ENCODE results near the gene ATF6.

ATF6 gene

DNA sequence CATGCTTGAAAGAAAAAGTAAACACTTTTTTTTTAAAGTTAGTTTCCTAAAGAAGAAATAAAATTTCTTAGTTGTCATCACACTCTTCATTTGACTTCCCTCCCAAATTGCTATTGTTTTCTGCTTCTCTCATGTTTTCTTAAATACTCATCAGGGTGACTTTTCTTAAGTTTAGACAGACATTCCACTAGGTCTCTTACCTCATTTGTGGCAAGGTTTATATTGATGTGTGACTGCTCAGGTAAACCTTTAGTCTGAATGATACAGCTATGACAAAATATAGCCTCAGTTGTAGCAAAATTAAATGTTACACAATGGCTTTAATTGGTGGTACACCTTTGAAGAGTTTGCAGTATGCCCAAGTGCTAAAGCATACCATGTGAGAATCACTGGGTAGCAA, 78.6 kb downstream of the ATF6 start:
- TF ChIP-seq, protein P1, sequence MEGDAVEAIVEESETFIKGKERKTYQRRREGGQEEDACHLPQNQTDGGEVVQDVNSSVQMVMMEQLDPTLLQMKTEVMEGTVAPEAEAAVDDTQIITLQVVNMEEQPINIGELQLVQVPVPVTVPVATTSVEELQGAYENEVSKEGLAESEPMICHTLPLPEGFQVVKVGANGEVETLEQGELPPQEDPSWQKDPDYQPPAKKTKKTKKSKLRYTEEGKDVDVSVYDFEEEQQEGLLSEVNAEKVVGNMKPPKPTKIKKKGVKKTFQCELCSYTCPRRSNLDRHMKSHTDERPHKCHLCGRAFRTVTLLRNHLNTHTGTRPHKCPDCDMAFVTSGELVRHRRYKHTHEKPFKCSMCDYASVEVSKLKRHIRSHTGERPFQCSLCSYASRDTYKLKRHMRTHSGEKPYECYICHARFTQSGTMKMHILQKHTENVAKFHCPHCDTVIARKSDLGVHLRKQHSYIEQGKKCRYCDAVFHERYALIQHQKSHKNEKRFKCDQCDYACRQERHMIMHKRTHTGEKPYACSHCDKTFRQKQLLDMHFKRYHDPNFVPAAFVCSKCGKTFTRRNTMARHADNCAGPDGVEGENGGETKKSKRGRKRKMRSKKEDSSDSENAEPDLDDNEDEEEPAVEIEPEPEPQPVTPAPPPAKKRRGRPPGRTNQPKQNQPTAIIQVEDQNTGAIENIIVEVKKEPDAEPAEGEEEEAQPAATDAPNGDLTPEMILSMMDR (IDR thresholded peaks at IDR 0.05; ENCODE audit: borderline replicate concordance, insufficient read depth, low read depth, low read length) = no peak
- no peak overlapping the region for H3K4me3 ChIP-seq (ENCODE audit: low read depth, low read length)

DNA sequence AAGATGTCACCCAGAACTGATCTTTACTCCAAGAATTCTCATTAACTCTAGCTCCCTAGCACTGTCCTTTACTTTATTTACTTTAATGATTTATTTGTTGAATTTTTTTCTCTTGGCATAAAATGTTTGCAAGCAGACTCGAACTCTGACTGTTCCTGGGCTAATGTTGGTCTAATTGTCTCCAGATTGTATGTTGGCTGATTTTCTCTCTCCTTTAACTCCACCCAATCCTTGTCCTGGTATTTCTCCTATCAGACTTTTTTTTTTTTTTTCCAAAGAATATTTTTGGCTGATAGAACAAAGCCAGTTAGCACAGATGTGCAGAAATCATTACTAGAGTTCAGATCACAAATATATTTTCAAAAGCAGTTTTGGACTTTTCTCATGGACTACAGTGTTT, 82.6 kb downstream of the ATF6 start:
- TF ChIP-seq, protein P1 (IDR thresholded peaks at IDR 0.05; ENCODE audit: borderline replicate concordance, insufficient read depth, low read depth, low read length) = no peak
- H3K4me3 ChIP-seq (ENCODE audit: low read depth, low read length) = no peak overlapping the region

DNA sequence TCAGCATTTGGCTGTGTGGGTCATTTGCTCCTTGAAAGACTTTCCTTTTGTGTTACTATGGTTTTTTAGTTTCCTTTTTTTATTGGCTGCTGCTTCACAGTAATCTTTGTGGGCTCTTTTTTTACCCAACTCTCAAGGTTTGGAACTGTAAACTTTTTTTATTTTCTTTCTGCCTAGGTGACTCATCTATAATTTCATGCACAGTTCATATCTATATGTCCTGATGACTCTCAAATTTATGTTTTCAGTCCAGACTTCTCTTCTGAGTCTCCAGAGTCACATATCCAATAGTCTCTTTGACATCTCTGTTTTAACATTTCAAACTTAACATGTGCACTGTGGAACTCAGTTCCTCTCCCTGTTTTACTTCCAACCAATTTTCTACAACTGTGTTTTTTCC, 83.4 kb downstream of the ATF6 start:
- TF ChIP-seq, protein P1 (IDR thresholded peaks at IDR 0.05; ENCODE audit: borderline replicate concordance, insufficient read depth, low read depth, low read length) = no peak
- H3K4me3 ChIP-seq (ENCODE audit: low read depth, low read length) = no peak overlapping the region

DNA sequence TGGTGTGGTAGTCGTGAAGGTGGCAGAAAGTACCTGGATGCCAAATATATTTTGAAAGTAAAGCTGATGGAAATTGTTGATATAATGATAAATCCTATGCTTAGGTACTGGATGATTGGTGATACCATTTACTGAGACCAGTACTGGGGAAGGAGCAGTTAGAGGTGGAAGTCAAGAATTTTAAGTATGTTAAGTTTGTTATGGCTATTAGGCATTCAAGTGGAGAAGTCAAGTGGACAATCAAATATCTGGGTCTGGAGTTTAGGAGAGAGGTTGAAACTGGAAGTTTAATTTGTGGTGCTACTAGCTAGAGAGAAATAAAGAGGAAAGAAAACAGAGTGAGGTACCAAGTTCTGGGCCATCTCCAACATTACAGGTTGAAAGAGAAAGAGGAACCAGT, 89.1 kb downstream of the ATF6 start:
- no peak overlapping the region for H3K4me3 ChIP-seq (ENCODE audit: low read depth, low read length)
- TF ChIP-seq, protein P1 (IDR thresholded peaks at IDR 0.05; ENCODE audit: borderline replicate concordance, insufficient read depth, low read depth, low read length) = no peak

DNA sequence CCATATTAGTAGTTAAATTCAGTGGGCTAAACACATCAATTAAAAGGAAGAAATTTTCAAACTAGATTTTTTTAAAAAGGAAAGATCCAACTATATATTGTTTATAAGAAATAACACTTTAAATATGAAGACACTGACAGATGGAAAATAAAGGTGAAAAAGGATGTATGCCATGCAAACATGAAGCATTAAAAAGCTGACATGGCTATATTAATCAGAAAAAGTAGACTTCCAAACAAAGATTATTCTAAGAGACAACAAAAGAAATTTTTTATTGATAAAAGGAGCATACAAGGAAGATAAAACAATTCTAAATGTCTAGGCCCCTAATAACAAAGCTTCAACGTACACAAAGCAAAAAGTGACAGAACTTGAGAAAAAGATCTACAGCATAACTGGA, 92.2 kb downstream of the ATF6 start:
- TF ChIP-seq, protein P1 (IDR thresholded peaks at IDR 0.05; ENCODE audit: borderline replicate concordance, insufficient read depth, low read depth, low read length) = no peak
- H3K4me3 ChIP-seq (ENCODE audit: low read depth, low read length) = no peak overlapping the region

DNA sequence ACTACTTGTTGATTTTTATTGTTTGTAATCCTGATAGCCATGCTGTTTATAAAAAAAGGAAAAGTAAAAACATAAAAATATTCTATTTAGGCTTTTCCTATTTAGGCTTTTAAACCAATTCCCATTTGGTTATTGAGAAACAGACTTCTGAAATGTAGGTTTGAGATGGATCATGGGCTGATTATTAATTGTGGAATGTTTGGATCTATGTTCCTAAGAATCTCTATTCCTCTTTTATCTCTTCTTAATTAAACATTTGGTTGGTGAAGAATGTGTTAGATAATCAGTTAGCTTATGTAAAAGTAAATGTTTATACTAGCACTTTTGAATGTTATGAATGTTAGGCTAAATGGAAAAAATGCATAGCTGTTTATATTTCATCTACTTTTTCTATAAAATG, 97.4 kb downstream of the ATF6 start:
- TF ChIP-seq, protein P1 (IDR thresholded peaks at IDR 0.05; ENCODE audit: borderline replicate concordance, insufficient read depth, low read depth, low read length) = no peak
- no peak overlapping the region for H3K4me3 ChIP-seq (ENCODE audit: low read depth, low read length)

DNA sequence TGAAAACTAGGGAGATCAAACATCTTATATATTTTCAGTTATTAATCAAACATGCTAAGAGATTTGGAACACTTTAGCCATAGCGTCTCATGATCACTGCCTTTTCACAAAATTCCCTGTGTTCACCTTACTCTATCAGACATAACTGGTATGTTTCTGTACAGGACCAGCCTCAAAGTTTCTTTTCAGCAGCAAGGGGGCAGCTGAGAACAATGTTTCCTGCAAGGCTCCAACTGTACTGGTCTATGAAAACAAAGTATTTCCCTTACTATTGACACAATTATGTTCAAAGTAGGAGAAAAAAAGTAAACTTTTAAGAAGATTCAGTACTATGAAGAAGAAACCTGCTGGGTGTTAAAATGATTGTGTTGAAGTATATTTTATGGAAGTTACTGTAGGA, 98.5 kb downstream of the ATF6 start:
- no peak overlapping the region for H3K4me3 ChIP-seq (ENCODE audit: low read depth, low read length)
- TF ChIP-seq, protein P1 (IDR thresholded peaks at IDR 0.05; ENCODE audit: borderline replicate concordance, insufficient read depth, low read depth, low read length) = no peak
